ENCODE data around the gene GPR183.
"Not testable (repeated sequence)": the region's sequence is repeated elsewhere in the genome, so short reads cannot be mapped to it uniquely, and the experiment has no call there.

Gene GPR183

DNA sequence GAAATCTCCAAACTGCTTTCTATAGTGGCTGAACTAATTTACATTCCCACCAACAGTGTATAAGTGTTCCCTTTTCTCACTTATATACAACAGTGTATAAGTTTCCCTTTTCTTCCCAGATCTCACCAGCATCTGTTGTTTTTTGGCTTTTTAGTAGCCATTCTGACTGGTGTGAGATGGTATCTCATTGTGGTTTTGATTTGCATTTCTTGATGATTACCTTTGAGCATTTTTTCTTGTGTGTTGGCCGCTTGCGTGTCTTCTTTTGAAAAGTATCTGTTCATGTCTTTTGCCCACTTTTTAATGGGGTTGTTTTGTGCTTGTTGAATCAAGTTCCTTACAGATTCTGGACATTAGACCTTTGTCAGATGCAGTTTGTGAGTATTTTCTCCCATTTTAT lies 57.6 kb downstream of the GPR183 start:
- DNase-seq (ENCODE audit: low read depth in 1 of 2, low spot score in 1 of 2) = not testable (repeated sequence)

DNA sequence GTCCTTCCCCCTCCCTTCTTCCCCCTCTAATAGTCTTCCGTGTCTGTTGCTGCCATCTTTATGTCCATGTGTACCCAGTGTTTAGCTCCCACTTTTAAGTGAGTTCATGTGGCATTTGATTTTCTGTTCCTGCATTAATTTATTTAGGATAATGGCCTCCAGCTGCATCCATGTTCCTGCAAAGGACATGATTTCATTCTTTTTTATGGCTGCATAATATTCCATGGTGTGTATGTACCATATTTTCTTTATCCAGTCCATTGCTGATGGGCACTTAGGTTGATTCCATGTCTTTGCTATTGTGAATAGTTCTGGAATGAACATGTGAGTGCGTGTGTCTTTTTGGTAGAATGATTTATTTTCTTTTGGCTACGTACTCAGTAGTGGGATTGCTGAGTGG lies 58.0 kb downstream of the GPR183 start:
- DNase-seq (ENCODE audit: low read depth in 1 of 2, low spot score in 1 of 2) = not testable (repeated sequence)

GRCh38 chr13:99246100-99246499 lies 61.1 kb downstream of the GPR183 start:
- DNase-seq (ENCODE audit: low read depth in 1 of 2, low spot score in 1 of 2) = no peak
